Stromal cell of bone marrow (primary cell): ENCODE measurements around the gene PDRG1.

Experiments
- DNase-seq: peaks from one replicate; pipeline ENCODE4 v3.0.0-alpha.2; 2012; ENCODE audit warnings: low read depth

Gene PDRG1

GRCh38 chr20:31907046-31907445 lies 44.8 kb downstream of the PDRG1 start:
- DNase-seq, result no peak

- DNase-seq, result no peak
Measured at GRCh38 chr20:31906001-31906400, 45.8 kb downstream of the PDRG1 start.

- DNase-seq, result no peak
Measured at GRCh38 chr20:31903627-31904386, 48.0 kb downstream of the PDRG1 start.

GRCh38 chr20:31901615-31902014 lies 50.2 kb downstream of the PDRG1 start:
- DNase-seq, result no peak

GRCh38 chr20:31897541-31897940 lies 54.3 kb downstream of the PDRG1 start:
- DNase-seq, result no peak

- DNase-seq, result no peak
Measured at GRCh38 chr20:31896049-31896448, 55.8 kb downstream of the PDRG1 start.

GRCh38 chr20:31894980-31895675 lies 56.7 kb downstream of the PDRG1 start:
- peak; percentile 94 for DNase-seq
